Panc1 (cell line): Measurements from ENCODE around the gene SMIM1. TPM values are rescaled to one million over a fixed set of nuclear protein-coding genes. Genes with fewer than 3 reads are reported as not detected.

Experiments
- ATAC-seq: fragments of 200-7000 bp; cut with Tn5 transposase; 2 replicates; pipeline ENCODE4 v1.9.1; 2020; ENCODE audit warnings: mild to moderate bottlenecking, moderate library complexity
- BruUV-seq: library from RNA; stranded (reverse); fragments of 400-500 nt; replicated peaks from 2 replicates; lab custom pipeline; 2021; lab: Mats Ljungman, UMichigan
- CTCF ChIA-PET: fragments of 300-600 bp; sonication (Branson Sonifier 250); formaldehyde crosslinking; loops from one replicate; lab custom pipeline; 2022; ENCODE audit warnings: antibody characterized with exemption; lab: Charles Lee
- POLR2A ChIA-PET: fragments of 300-600 bp; sonication (Branson Sonifier 250); formaldehyde crosslinking; loops from one replicate; lab custom pipeline; 2022; ENCODE audit warnings: antibody characterized with exemption; lab: Charles Lee
- DNase-seq: peaks from one replicate; pipeline ENCODE4 v3.0.0-alpha.2; 2010; ENCODE audit warnings: low read depth, low spot score
- H3K27ac ChIP-seq: 2 replicates; pipeline ENCODE4 v1.5.1; 2011; ENCODE audit warnings: mild to moderate bottlenecking, low read length, inconsistent platforms
- H3K27me3 ChIP-seq: fragments of 200-500 bp; sonication (Bioruptor generic); 2 replicates; pipeline ENCODE4 v1.6.0; 2014; ENCODE audit warnings: low read length, inconsistent platforms; ENCODE audit not compliant: control insufficient read depth, insufficient read depth
- H3K36me3 ChIP-seq: fragments of 200-500 bp; sonication (Bioruptor generic); 2 replicates; pipeline ENCODE4 v1.5.1; 2014; ENCODE audit warnings: inconsistent platforms, mild to moderate bottlenecking, low read length, moderate library complexity; ENCODE audit not compliant: control insufficient read depth, insufficient read depth
- H3K4me1 ChIP-seq: 2 replicates; pipeline ENCODE4 v1.5.1; 2011; ENCODE audit warnings: inconsistent platforms, mild to moderate bottlenecking, low read length, moderate library complexity; ENCODE audit not compliant: control insufficient read depth, insufficient read depth
- H3K4me3 ChIP-seq, 2 experiments: 2 replicates each; pipeline ENCODE4 v1.5.1; 2011 to 2012; ENCODE audit warnings: low read depth in 2 of 2, low read length in 2 of 2, mild to moderate bottlenecking in 2 of 2, inconsistent platforms in 1 of 2, moderate library complexity in 1 of 2
- H3K9me3 ChIP-seq: fragments of 200-500 bp; sonication (Bioruptor generic); 2 replicates; pipeline ENCODE4 v1.5.1; 2014; ENCODE audit warnings: low read depth, mild to moderate bottlenecking, inconsistent platforms, low read length, moderate library complexity; ENCODE audit not compliant: control insufficient read depth, insufficient read depth
- CTCF ChIP-seq: fragments of 450-650 bp; IDR thresholded peaks from 2 replicates; pipeline ENCODE4 v1.5.1; 2017; ENCODE audit warnings: mild to moderate bottlenecking
- POLR2AphosphoS5 ChIP-seq: IDR thresholded peaks from 2 replicates; pipeline ENCODE4 v1.6.1; 2012; ENCODE audit warnings: mild to moderate bottlenecking, low read depth, low read length, moderate library complexity
- SIN3A ChIP-seq: IDR thresholded peaks from 2 replicates; pipeline ENCODE4 v1.6.1; 2012; ENCODE audit warnings: low read depth, mild to moderate bottlenecking, low read length, moderate library complexity, borderline replicate concordance; ENCODE audit not compliant: insufficient read depth
- TCF7L2 ChIP-seq: IDR thresholded peaks from 2 replicates; pipeline ENCODE4 v1.6.1; 2011; ENCODE audit warnings: mild to moderate bottlenecking, low read depth, low read length, inconsistent platforms
- in situ Hi-C: cut with HindIII; loops from 2 replicates; pipeline ENCODE4 v1.10.0; 2016; ENCODE audit warnings: low sequenced_read_pairs, low pct_unique_long_range_greater_than_20kb
- intact Hi-C: fragments of 100-400 bp; cut with micrococcal nuclease; formaldehyde crosslinking; loops from one replicate; pipeline ENCODE4 v1.10.0; 2022; ENCODE audit not compliant: unreplicated experiment
- total RNA-seq: library from RNA; stranded (reverse); gene quantifications from one replicate; pipeline ENCODE4 v1.2.1, GENCODE V29; 2021; ENCODE audit not compliant: unreplicated experiment
- TF ChIP-seq, protein P1 (sequence below), 2 experiments: IDR thresholded peaks; 2 replicates each; pipeline ENCODE4 v1.6.1; 2011 to 2012; ENCODE audit warnings: low read depth in 2 of 2, control low read depth in 1 of 2, low read length in 1 of 2, mild to moderate bottlenecking in 1 of 2, moderate library complexity in 1 of 2; ENCODE audit not compliant: insufficient read depth in 1 of 2

SMIM1 gene
- total RNA-seq, 1 experiment from 2014 or later: 35.5 TPM

DNA sequence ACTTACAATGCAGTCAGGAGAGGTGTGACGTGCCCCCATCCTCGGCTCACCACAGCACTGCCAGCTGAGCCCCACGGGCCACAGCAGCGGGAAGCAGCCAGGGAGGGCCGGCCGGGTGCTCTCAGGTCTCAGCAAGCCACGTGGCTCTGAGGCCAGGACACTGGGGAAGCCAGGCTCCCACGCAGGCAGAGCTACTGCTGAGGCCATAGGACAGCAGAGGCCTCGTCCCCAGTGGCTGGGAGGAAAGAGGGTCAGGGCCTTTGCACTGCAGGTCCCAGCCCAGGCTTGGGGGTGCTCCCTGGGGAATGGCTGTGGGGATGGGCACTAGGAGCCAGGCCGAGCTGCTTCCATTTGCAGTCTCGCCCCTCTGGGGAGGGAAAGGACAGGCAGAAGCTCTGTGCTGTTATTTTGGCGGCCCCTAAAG is 18.0 kb downstream of the SMIM1 start:
- ChIA-PET CTCF (no interaction called here), POLR2A (no interaction called here)
- intact Hi-C loops: no loop called here
- DNase-seq: no peak
- Histone ChIP-seq H3K36me3 (no peaks in the 10 kb centered on the region; the same call in 1 of the 2 replicates), H3K27ac (no peak overlapping the region), H3K4me3 (no peak overlapping the region), H3K9me3 (no peaks in the 10 kb centered on the region), H3K27me3 (no peaks in the 10 kb centered on the region), H3K4me1 (peaks cover 4% of the 10 kb centered on the region)
- peak; percentile 7; the same call in 1 of the 2 replicates for ATAC-seq
- BruUV-seq: no TSS peak
- no peak for TF ChIP-seq CTCF
- TF ChIP-seq SIN3A: no peak
- TF ChIP-seq, protein P1, sequence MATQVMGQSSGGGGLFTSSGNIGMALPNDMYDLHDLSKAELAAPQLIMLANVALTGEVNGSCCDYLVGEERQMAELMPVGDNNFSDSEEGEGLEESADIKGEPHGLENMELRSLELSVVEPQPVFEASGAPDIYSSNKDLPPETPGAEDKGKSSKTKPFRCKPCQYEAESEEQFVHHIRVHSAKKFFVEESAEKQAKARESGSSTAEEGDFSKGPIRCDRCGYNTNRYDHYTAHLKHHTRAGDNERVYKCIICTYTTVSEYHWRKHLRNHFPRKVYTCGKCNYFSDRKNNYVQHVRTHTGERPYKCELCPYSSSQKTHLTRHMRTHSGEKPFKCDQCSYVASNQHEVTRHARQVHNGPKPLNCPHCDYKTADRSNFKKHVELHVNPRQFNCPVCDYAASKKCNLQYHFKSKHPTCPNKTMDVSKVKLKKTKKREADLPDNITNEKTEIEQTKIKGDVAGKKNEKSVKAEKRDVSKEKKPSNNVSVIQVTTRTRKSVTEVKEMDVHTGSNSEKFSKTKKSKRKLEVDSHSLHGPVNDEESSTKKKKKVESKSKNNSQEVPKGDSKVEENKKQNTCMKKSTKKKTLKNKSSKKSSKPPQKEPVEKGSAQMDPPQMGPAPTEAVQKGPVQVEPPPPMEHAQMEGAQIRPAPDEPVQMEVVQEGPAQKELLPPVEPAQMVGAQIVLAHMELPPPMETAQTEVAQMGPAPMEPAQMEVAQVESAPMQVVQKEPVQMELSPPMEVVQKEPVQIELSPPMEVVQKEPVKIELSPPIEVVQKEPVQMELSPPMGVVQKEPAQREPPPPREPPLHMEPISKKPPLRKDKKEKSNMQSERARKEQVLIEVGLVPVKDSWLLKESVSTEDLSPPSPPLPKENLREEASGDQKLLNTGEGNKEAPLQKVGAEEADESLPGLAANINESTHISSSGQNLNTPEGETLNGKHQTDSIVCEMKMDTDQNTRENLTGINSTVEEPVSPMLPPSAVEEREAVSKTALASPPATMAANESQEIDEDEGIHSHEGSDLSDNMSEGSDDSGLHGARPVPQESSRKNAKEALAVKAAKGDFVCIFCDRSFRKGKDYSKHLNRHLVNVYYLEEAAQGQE (IDR thresholded peaks at IDR 0.05; ENCODE audit: insufficient read depth in 1 of 2, low read depth in 2 of 2, low read length in 1 of 2): no peak
- no peak for TF ChIP-seq TCF7L2
- TF ChIP-seq POLR2AphosphoS5: no peak
- in situ Hi-C loops: no loop called here

GRCh38 chr1:3790952-3791351 is 18.4 kb downstream of the SMIM1 start:
- no peaks in the 10 kb centered on the region for H3K9me3 ChIP-seq
- TF ChIP-seq POLR2AphosphoS5 (no peak), SIN3A (no peak), CTCF (no peak), TCF7L2 (no peak)
- TF ChIP-seq, protein P1 (IDR thresholded peaks at IDR 0.05; ENCODE audit: insufficient read depth in 1 of 2, low read depth in 2 of 2, low read length in 1 of 2): no peak
- in situ Hi-C loops (no loop called here), intact Hi-C loops (no loop called here)
- H3K27ac ChIP-seq: no peak overlapping the region
- DNase-seq (no peak), ATAC-seq (no peak)
- ChIA-PET CTCF (no interaction called here), POLR2A (no interaction called here)
- no TSS peak for BruUV-seq
- peaks cover 4% of the 10 kb centered on the region for H3K4me1 ChIP-seq
- no peaks in the 10 kb centered on the region for H3K27me3 ChIP-seq
- no peaks in the 10 kb centered on the region; the same call in 1 of the 2 replicates for H3K36me3 ChIP-seq
- H3K4me3 ChIP-seq: no peak overlapping the region
